Right lobe of liver (tissue), 6 donors: ENCODE results near the gene SGCD. TPM values are rescaled to one million over a fixed set of nuclear protein-coding genes. Genes with fewer than 3 reads are reported as not detected.

Experiments used
- ATAC-seq, 4 donors: fragments of 200-7000 bp; cut with Tn5 transposase; one replicate each; pipeline ENCODE4 v1.9.1; 2020; ENCODE audit warnings: mild to moderate bottlenecking in 4 of 4, moderate library complexity in 4 of 4
- DNase-seq, 3 donors: peaks; one replicate each; pipeline ENCODE4 v3.0.0-alpha.2; 2020
- H3K27ac ChIP-seq, 3 donors: fragments of 200-600 bp; one replicate each; pipeline ENCODE4 v1.8.0; 2022
- H3K27me3 ChIP-seq, 2 donors: fragments of 200-600 bp; one replicate each; pipeline ENCODE4 v1.8.0; 2022
- H3K36me3 ChIP-seq, 4 donors: fragments of 200-600 bp; sonication (generic) in 1 of 4; one replicate each; pipeline versions ENCODE4 v1.5.1 to v1.8.0; 2017 to 2022; ENCODE audit warnings: control low read depth in 1 of 4
- H3K4me1 ChIP-seq, 4 donors: fragments of 200-600 bp; sonication (generic) in 1 of 4; one replicate each; pipeline versions ENCODE4 v1.5.1 to v1.8.0; 2017 to 2022; ENCODE audit warnings: control low read depth in 1 of 4
- H3K4me3 ChIP-seq, 3 donors: fragments of 200-600 bp; one replicate each; pipeline ENCODE4 v1.8.0; 2022
- H3K9me3 ChIP-seq, 4 donors: fragments of 200-600 bp; sonication (generic) in 1 of 4; one replicate each; pipeline versions ENCODE4 v1.5.1 to v1.8.0; 2017 to 2022; ENCODE audit warnings: control low read depth in 1 of 4
- CTCF ChIP-seq, 4 donors: fragments of 200-600 bp in 3 of 4; fragments of 450-650 bp in 1 of 4; IDR thresholded peaks; one replicate each; pipeline versions ENCODE4 v1.5.1 to v1.8.0; 2016 to 2022; ENCODE audit warnings: antibody characterized with exemption in 4 of 4, mild to moderate bottlenecking in 2 of 4
- POLR2A ChIP-seq: fragments of 450-650 bp; IDR thresholded peaks from one replicate; pipeline ENCODE4 v1.6.1; 2017; ENCODE audit warnings: antibody characterized with exemption, mild to moderate bottlenecking
- WGBS: methylation state at CpG from one replicate; pipeline ENCODE4 v1.1.6; 2018; ENCODE audit warnings: low coverage, low lambda C conversion rate; ENCODE audit not compliant: insufficient coverage; ENCODE audit errors: missing lambda C conversion rate; 5-methylcytosine and 5-hydroxymethylcytosine counted together
- intact Hi-C, 2 donors: fragments of 100-400 bp; cut with DNase I; formaldehyde crosslinking; loops; one replicate each; pipeline versions ENCODE4 v1.11.2 to v1.14.1; 2022
- total RNA-seq, 6 experiments: library from RNA; depleted of rRNA in 2 of 6; stranded (reverse); fragments of >200 nt in 2 of 6; fragmentation: NEBNext Ultra II Directional in 3 of 6; extraction: Animal tissue kit (Norgen Biotek cat#: 25700) in 3 of 6; gene quantifications; one replicate each; pipeline versions ENCODE4 v1.1.0 to v1.2.4, GENCODE V29; 2016 to 2023
- donor health status: DM: no; HTN: yes; CAD: no.
- donor health status: DM: no; HTN: no; CAD: no.
- donor health status: DM: no; HTN: no; CAD: no.
- donor health status: DM: no; HTN: yes; CAD: no.
- donor health status: DM: no; HTN: yes; CAD: no.

Gene SGCD
- total RNA-seq, 6 experiments from 2014 or later, result 0.31 to 3.1 (median 0.95) TPM

- Histone ChIP-seq H3K27me3 (no peaks in the 10 kb centered on the region), H3K4me3 (no peak overlapping the region), H3K27ac (no peak overlapping the region), H3K9me3 (no peaks in the 10 kb centered on the region), H3K4me1 (no peaks in the 10 kb centered on the region), H3K36me3 (no peaks in the 10 kb centered on the region)
- ATAC-seq (no peak), DNase-seq (no peak)
- no peak for TF ChIP-seq POLR2A
- no peak for TF ChIP-seq CTCF (IDR thresholded peaks at IDR 0.05)
- intact Hi-C loops, result no loop called here
Observed at GRCh38 chr5:156570615-156571014, 243.7 kb downstream of the SGCD start.

GRCh38 chr5:156581725-156582124, 254.8 kb downstream of the SGCD start:
- intact Hi-C loops, result no loop called here

GRCh38 chr5:156582193-156582598, 255.2 kb downstream of the SGCD start:
- no peak overlapping the region for H3K27ac ChIP-seq
- no peak overlapping the region for H3K4me3 ChIP-seq
- ATAC-seq, result no peak
- TF ChIP-seq POLR2A, result no peak
- no peak for TF ChIP-seq CTCF (IDR thresholded peaks at IDR 0.05)
- peaks cover 0 to 27% (median 8%) of the 10 kb centered on the region in 4 donors for H3K4me1 ChIP-seq
- DNase-seq, result no peak
- 61% methylated on average over 2 of the region's 2 CpGs for WGBS
- H3K27me3 ChIP-seq, result no peaks in the 10 kb centered on the region
- intact Hi-C loops, result no loop called here
- H3K9me3 ChIP-seq, result no peaks in the 10 kb centered on the region
- no peaks in the 10 kb centered on the region for H3K36me3 ChIP-seq

More at GRCh38 chr5:156581725-156582124, 254.8 kb downstream of the SGCD start:
- Histone ChIP-seq H3K4me3 (no peak overlapping the region), H3K4me1 (peaks cover 0 to 25% (median 8%) of the 10 kb centered on the region in 4 donors), H3K36me3 (no peaks in the 10 kb centered on the region), H3K9me3 (no peaks in the 10 kb centered on the region), H3K27me3 (no peaks in the 10 kb centered on the region), H3K27ac (no peak overlapping the region)
- DNase-seq, result no peak
- ATAC-seq, result no peak
- no peak for TF ChIP-seq POLR2A
- 85% methylated on average over 1 of the region's 3 CpGs for WGBS

- ATAC-seq (peak; percentile 68 to 74 (median 72)), DNase-seq (peak in 1 of 3 donors; percentile 50)
- no peaks in the 10 kb centered on the region for H3K27me3 ChIP-seq
- intact Hi-C loops, result no loop called here
- H3K27ac ChIP-seq, result peak overlapping the region in 2 of 3 donors; percentile 37 to 65
- H3K9me3 ChIP-seq, result no peaks in the 10 kb centered on the region
- TF ChIP-seq CTCF (IDR thresholded peaks at IDR 0.05) (no peak), POLR2A (no peak)
- peaks cover 0 to 33% (median 8%) of the 10 kb centered on the region in 4 donors for H3K4me1 ChIP-seq
- H3K36me3 ChIP-seq, result no peaks in the 10 kb centered on the region
- H3K4me3 ChIP-seq, result no peak overlapping the region
Observed at GRCh38 chr5:156584871-156585270, 257.9 kb downstream of the SGCD start.

- H3K27me3 ChIP-seq, result no peaks in the 10 kb centered on the region
- 70% methylated on average over 4 of the region's 4 CpGs for WGBS
- DNase-seq (no peak), ATAC-seq (no peak)
- no peak overlapping the region for H3K4me3 ChIP-seq
- H3K36me3 ChIP-seq, result no peaks in the 10 kb centered on the region
- intact Hi-C loops, result no loop called here
- peak overlapping the region in 2 of 3 donors; percentile 25 to 68 for H3K27ac ChIP-seq
- no peaks in the 10 kb centered on the region for H3K9me3 ChIP-seq
- H3K4me1 ChIP-seq, result peaks cover 0 to 33% (median 8%) of the 10 kb centered on the region in 4 donors
- TF ChIP-seq POLR2A, result no peak
- TF ChIP-seq CTCF (IDR thresholded peaks at IDR 0.05), result no peak
Observed at GRCh38 chr5:156585999-156586398, 259.0 kb downstream of the SGCD start.
